Thoracic aorta endothelial cell (primary cell): ENCODE measurements around the gene OR10H3. TPM values are rescaled to one million over a fixed set of nuclear protein-coding genes. Genes with fewer than 3 reads are reported as not detected.

ENCODE experiments used
- total RNA-seq: library from RNA; depleted of rRNA; stranded (reverse); fragments of >200 nt; gene quantifications from 2 replicates; pipeline ENCODE4 v1.2.3, GENCODE V29; 2012

The OR10H3 gene
- total RNA-seq: not detected in 2 replicates

GRCh38 chr19:15737722-15738121, at the start of gene OR10H3:
Gene OR10H3 (plus strand): TSS chr19:15737985. CDS start chr19:15741393, 3,408 bp downstream.

GRCh38 chr19:15727724-15728123, 10.1 kb upstream of the OR10H3 start, which contains the start of gene OR10H2:
Gene OR10H2 (plus strand): TSS chr19:15728024. CDS start chr19:15728044, 20 bp downstream.

GRCh38 chr19:15787611-15788155, 49.9 kb downstream of the OR10H3 start, which contains the start of gene OR10H5:
Gene OR10H5 (plus strand): TSS chr19:15787661. CDS start chr19:15794049, 6,388 bp downstream.

Other genes with a start within 250 kb of the OR10H3 start
- not detected in 2 replicates for gene CYP4F22, start 229.5 kb upstream of the OR10H3 start, total RNA-seq
- gene CYP4F8, start 122.8 kb upstream of the OR10H3 start, total RNA-seq: not detected in 2 replicates
- gene CYP4F3, start 97.1 kb upstream of the OR10H3 start, total RNA-seq: under 0.01 and 0.07 TPM in 2 replicates
- not detected in 2 replicates for gene CYP4F12, start 64.9 kb upstream of the OR10H3 start, total RNA-seq
- not detected in 2 replicates for gene OR10H2, start 10.0 kb upstream of the OR10H3 start, total RNA-seq
- gene OR10H5, start 49.7 kb downstream of the OR10H3 start, total RNA-seq: not detected in 2 replicates
- gene OR10H1, start 77.7 kb downstream of the OR10H3 start, total RNA-seq: not detected in 2 replicates
- not detected in 2 replicates for gene CYP4F2, start 160.1 kb downstream of the OR10H3 start, total RNA-seq
- not detected in 2 replicates for gene CYP4F11, start 196.5 kb downstream of the OR10H3 start, total RNA-seq
- not detected in 2 replicates for gene OR10H4, start 211.0 kb downstream of the OR10H3 start, total RNA-seq